HFFc6 (cell line): Measurements from ENCODE around the gene B4GAT1. TPM values are rescaled to one million over a fixed set of nuclear protein-coding genes. Genes with fewer than 3 reads are reported as not detected.

Experiments
- DNase-seq: peaks from one replicate; pipeline ENCODE4 v3.0.0-alpha.2; 2018
- H3K27ac Mint-ChIP-seq: 2 replicates; pipeline ENCODE4 v1.8.0; 2020; ENCODE audit warnings: mild to moderate bottlenecking, mixed read lengths
- H3K27me3 Mint-ChIP-seq: 2 replicates; pipeline ENCODE4 v1.8.0; 2021; ENCODE audit warnings: mild to moderate bottlenecking, moderate library complexity, mixed read lengths; ENCODE audit not compliant: insufficient read depth
- H3K36me3 Mint-ChIP-seq: 2 replicates; pipeline ENCODE4 v1.8.0; 2021; ENCODE audit warnings: low read depth, mixed read lengths
- H3K4me1 Mint-ChIP-seq: 2 replicates; pipeline ENCODE4 v1.8.0; 2020; ENCODE audit warnings: low read depth, mixed read lengths
- H3K4me3 Mint-ChIP-seq: 2 replicates; pipeline ENCODE4 v1.8.0; 2020; ENCODE audit warnings: mild to moderate bottlenecking, moderate library complexity, mixed read lengths
- H3K9me3 Mint-ChIP-seq: 2 replicates; pipeline ENCODE4 v1.8.0; 2020; ENCODE audit warnings: mild to moderate bottlenecking, mixed read lengths
- CTCF ChIP-seq: fragments of 200-600 bp; sonication (generic); IDR thresholded peaks from 2 replicates; pipeline ENCODE4 v1.5.0; 2021; ENCODE audit warnings: antibody characterized with exemption, mild to moderate bottlenecking
- total RNA-seq, 6 experiments: library from RNA; stranded (reverse); fragmentation: NEBNext Ultra II Directional; extraction: Animal tissue kit (Norgen Biotek cat#: 25700); gene quantifications; 2 replicates in 1 of 6; 3 replicates in 5 of 6; pipeline ENCODE4 v1.2.3, GENCODE V29; 2021

B4GAT1 gene
- total RNA-seq, 6 experiments from 2014 or later = 21.5 to 26.4 (median 24.3) TPM

DNA sequence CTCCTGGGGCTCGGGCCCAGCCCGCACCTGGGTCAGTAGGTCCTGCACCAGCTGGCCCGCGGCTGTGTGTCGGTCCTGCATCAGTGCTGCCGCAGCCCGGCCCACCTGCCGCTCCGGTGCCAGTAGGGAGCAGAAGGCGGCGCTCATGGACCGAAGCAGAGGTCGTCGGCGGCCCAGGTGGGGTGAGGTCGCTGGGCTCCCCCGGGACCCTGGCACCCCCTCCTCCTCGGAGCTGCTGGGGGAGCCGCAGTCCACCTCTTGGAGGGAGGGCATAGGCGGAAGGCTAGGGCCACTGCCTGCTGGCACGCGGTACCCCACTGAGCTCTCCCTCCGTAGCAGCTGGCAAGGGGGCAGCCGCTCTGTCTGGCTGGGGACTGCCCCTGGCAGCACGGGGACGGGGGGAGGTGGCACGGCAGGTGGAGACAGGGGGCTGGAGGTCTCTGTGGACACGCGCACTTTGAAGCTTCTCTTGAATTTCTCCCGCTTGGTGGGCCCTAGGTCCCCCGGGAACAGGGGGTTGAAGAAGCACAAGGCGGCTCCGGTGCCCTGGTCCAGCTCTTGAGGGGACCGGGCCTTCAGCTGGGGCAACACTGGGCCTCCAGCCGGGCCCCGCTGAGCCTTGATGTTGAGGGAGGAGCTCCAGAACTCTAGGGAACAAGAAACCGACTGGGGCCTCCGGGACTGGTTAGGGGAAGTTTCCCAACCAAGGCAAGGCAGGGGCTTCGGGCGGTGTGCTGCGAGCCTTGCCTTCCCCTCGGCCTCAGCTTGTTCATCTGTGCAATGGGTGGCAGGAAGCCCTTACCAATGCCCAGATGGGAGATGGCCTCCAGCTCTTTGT, 12.6 kb downstream of the B4GAT1 start:
- peaks cover 32% of the 10 kb centered on the region for H3K4me1 Mint-ChIP-seq
- peak overlapping the region; percentile 100 for H3K27ac Mint-ChIP-seq
- no peak for TF ChIP-seq CTCF
- peaks cover 19% of the 10 kb centered on the region for H3K36me3 Mint-ChIP-seq
- DNase-seq = no peak
- peaks cover 19% of the 10 kb centered on the region for H3K27me3 Mint-ChIP-seq
- H3K9me3 Mint-ChIP-seq = no peaks in the 10 kb centered on the region
- H3K4me3 Mint-ChIP-seq = peak overlapping the region; percentile 99

GRCh38 chr11:66333896-66334604, 13.4 kb downstream of the B4GAT1 start:
- TF ChIP-seq CTCF = no peak
- Mint-ChIP-seq H3K9me3 (no peaks in the 10 kb centered on the region), H3K4me1 (peaks cover 28% of the 10 kb centered on the region), H3K27ac (peak overlapping the region; percentile 67), H3K4me3 (peak overlapping the region; percentile 73), H3K36me3 (peaks cover 16% of the 10 kb centered on the region), H3K27me3 (peaks cover 25% of the 10 kb centered on the region)
- no peak for DNase-seq

DNA sequence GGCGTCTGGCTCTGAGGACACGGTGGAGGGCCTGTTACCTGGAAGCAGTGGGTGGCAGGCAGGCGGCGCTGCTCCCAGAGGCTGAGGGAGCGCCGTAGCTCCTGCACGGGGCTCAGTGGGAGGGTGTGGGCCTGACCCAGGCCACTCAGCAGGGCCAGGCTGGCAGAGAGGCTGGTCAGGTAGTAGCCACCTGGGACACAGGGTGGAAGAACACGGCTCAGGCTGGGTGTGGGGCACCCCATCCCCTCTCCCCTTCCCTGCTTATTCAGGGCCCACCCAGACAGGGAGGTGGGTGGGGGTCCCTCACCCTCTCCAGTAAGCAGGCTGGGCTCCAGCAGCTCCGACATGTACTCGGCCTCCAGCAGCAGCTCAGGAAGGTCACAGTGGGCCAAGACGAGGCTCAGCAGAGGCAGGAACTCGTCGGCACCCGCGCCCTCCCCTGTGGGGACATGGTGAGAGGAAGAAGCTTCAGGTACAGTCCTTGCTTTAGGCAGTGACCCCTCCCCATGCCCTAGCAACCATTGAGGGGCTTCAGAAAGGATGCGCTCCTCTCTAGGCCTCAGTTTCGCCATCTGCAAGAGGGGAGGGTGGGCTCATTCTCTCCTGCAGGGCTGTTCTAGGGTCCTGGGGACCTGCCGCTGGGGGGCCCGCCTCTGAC, 14.1 kb downstream of the B4GAT1 start:
- H3K9me3 Mint-ChIP-seq = no peaks in the 10 kb centered on the region
- no peak for TF ChIP-seq CTCF
- no peak overlapping the region for H3K4me3 Mint-ChIP-seq
- peaks cover 29% of the 10 kb centered on the region for H3K4me1 Mint-ChIP-seq
- H3K27me3 Mint-ChIP-seq = peaks cover 27% of the 10 kb centered on the region
- no peak overlapping the region for H3K27ac Mint-ChIP-seq
- H3K36me3 Mint-ChIP-seq = peaks cover 12% of the 10 kb centered on the region
- DNase-seq = no peak

GRCh38 chr11:66332371-66333219, 14.8 kb downstream of the B4GAT1 start:
- peak overlapping the region; percentile 45; the same call in 1 of the 2 replicates for H3K27ac Mint-ChIP-seq
- peaks cover 12% of the 10 kb centered on the region for H3K36me3 Mint-ChIP-seq
- no peak for TF ChIP-seq CTCF
- H3K4me1 Mint-ChIP-seq = peaks cover 31% of the 10 kb centered on the region
- peaks cover 25% of the 10 kb centered on the region for H3K27me3 Mint-ChIP-seq
- no peaks in the 10 kb centered on the region for H3K9me3 Mint-ChIP-seq
- no peak overlapping the region for H3K4me3 Mint-ChIP-seq
- DNase-seq = no peak
